ELF-1 (cell line): Measurements from ENCODE around the gene PGRMC2.
A peak's percentile ranks its signal among the peaks of the same experiment; 100 is the strongest.

Source experiments
- DNase-seq: peaks from one replicate; pipeline ENCODE4 v3.0.0-alpha.2; 2016; ENCODE audit warnings: low read depth, low spot score

PGRMC2 gene

DNA sequence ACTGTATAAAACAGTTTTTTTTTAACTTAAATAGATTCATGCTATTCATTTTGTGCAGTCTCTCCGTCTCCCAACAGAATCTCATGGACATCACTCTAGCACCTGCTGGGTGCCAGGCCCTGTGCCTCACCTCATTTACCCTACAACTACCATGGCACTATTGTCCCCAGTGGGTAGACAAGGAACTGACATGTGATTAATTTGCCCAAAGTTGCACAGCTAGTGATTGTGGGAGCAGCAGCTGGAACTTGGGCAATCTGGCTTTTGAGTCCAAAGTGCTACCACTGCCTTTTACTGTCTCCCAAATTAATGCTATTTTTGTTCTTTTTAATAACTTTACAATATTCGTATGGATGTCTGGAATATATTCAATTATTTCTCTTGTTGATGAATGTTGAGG is 11.2 kb upstream of the PGRMC2 start:
- no peak for DNase-seq

DNA sequence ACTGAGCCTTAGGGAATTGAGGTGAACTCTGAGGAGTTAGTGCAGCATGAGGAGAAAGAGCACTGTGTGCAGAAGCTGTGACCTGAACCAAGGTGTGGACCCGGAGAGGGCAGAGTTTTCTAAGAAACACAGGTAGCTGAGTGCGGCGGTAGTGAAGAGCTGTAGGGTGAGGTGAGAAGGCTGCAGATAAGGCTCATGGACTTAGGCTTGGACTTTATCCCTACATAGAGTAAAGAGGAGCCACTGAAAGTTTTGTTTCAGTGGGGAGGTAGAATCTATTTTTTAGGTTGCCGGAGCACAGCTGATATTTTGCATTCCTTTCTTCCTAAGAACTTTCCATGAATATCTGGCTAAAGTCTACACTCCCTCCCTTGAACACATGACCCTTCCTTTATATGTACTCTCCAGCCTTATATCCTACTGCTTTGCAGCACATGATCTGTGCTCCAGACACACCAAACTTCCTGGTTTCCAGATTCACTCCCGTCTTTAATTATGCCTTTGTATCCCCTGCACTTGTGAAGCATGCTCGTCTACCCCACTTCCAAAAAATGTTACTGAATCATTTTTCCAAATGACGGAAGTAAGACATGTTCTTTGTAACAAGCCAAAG is 10.6 kb upstream of the PGRMC2 start:
- no peak for DNase-seq

- peak; percentile 19 for DNase-seq
Observed at GRCh38 chr4:128295255-128295654, 7.6 kb upstream of the PGRMC2 start.

- DNase-seq, result no peak
Observed at GRCh38 chr4:128294464-128294863, 6.9 kb upstream of the PGRMC2 start.

- DNase-seq, result no peak
Observed at GRCh38 chr4:128292349-128292748, 4.7 kb upstream of the PGRMC2 start.

GRCh38 chr4:128291096-128291495 is 3.5 kb upstream of the PGRMC2 start:
- no peak for DNase-seq

DNA sequence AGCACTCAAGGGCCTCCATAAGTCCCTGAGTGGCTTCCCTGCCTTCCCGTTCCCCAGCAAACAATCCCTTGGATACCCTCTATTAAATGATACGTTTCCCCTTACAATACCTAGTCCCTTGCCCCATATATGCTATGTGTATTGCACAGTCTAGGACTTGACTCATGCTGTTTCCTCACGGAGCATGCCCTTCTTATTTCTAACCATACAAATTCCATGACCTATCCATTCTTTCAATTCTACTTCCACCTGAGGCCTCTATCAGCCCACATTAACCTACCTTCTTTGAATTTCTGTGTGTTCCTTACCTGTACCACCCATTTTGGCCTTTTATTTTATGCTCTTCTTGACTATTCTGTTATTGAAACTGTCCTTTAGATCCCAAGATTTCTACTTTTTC is 2.9 kb upstream of the PGRMC2 start:
- DNase-seq, result no peak

DNA sequence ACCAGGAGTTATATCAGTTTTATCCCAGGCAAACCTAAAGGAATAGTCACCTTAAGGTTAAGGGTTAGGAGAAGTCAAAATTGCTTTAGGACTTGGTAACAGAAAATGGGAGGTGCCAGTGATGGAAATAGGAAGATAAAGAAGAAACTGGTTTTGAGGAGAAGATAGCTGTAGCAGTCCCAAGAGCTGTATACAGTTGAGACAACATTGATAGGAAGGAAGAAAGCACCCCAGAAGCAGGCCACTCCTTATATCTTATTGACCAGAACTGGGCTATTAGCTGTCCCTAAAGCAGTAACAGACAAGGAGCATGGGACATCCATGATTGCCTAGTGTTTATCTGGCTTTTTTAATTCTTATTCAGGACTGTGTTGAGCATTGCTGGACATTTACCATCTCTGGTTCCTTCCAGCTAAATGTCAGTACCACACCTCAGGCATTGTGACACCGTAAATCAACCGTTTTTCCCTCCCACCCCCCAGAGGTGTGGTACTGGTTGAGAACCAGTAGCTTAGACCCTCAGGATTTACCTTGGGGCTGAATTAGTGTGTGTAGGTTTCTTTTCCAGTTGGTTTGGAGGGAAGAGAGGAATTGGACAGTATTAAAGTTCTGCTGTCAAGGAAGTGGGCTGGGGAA is 2.0 kb upstream of the PGRMC2 start:
- no peak for DNase-seq

- peak; percentile 68 for DNase-seq
Observed at GRCh38 chr4:128288689-128289106, 1.1 kb upstream of the PGRMC2 start.

DNA sequence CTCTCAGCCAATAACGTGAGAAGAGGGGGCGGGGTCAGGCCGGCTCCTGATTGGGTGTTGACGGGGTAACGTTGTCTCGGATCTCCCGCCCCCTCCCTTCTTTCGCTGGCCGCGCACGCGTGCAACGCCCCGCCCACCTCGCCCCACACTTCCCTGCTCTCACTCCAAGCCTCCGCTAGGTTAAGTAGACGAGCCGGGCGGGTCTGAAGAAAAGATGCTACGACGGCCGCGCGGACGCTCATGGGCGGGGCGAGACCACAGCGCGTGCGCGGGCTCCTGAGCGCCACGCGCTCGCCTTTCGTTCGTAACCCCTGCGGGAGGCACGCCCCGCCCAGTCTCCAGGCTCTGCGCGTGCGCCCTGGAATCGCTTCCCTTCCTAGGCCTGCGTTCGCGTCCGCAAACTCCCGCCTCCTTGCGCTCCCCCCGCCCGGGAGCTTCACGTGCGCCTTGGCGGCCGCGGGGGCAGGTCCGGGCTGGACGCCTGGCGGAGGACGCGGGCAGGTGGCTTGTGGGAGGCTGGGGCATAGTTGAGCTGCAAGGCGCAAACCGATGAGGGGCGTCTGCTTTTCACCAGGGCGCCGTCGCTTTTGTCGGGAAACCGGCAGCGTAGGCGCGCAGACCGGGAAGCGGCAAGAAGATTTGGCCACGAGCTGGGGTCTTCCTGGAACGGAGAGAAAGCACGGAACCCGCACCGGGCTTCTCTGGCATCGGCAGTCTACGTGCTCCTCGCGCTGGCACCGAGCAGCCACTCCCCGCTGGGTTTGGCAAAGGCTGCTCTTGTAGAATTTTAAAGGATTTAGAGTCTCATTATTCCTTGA is 467 bp upstream of the PGRMC2 start:
- peak; percentile 99 for DNase-seq

DNA sequence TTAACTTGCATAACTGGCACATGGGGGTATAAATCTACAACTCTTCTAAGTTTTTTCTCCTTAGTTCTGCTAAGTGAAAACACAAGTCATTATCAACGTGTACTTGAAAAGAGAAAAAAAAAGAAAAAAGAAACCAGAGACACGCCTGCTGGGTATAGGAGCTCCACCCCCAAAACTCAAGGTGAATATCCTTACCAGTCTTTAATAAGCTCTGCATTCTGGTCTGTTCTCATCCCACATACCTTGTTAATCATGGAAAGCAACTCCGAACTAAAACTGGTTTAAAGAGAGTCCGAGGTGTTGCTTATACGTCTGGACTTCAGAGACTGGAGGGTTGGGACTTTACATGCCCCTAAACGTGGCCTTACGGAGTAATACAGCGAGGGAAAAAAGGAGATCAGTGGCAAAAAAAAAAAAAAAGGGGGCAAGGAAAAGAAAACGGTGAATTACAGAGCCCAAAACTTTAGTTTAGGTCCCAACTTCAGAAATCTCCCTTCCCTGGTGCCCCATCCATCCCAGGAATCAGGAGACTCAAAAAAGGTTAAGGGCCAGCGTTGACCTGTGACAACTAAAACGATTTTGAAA is 1.0 kb downstream of the PGRMC2 start:
- peak; percentile 33 for DNase-seq

GRCh38 chr4:128285085-128285997 is 2.3 kb downstream of the PGRMC2 start:
- no peak for DNase-seq

- DNase-seq, result no peak
Observed at GRCh38 chr4:128284317-128284716, 3.3 kb downstream of the PGRMC2 start.

DNA sequence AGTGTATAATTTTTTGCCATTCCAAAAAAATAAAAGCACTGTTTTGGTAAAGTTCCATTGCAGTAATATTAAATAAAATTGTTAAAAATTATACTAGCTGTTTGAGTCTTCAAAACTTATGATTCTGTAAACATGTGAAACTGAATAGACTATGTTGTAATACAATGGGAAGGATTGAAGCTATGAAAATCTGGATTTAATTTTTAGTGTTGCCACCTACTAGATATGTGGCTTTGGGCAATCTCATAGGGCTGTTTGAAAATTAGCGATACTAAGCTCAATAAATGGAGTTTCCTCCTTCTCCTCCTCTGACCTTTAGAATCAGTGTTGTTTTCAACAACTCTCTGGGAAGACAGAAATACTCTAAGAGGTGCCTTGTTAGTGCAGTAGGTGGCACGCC is 4.5 kb downstream of the PGRMC2 start:
- no peak for DNase-seq

DNA sequence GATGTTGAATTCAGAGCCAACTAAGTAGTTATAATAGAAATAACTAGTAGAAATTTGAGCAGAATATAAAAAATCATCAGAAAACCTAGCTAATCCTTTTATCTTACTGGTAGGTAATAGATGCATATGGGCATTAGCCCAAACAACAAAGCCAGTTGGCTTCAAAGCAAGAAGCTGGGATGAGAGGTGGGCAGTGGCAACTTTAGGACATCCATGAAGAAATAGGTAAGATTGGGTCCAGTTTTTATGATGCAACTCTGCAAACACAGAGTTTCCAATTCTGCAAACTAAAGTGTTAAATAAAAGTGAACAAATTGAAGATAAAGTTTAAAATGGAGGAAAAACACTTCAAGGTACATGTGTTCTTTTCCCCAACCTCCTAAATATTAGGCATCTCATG is 5.1 kb downstream of the PGRMC2 start:
- DNase-seq, result no peak

DNA sequence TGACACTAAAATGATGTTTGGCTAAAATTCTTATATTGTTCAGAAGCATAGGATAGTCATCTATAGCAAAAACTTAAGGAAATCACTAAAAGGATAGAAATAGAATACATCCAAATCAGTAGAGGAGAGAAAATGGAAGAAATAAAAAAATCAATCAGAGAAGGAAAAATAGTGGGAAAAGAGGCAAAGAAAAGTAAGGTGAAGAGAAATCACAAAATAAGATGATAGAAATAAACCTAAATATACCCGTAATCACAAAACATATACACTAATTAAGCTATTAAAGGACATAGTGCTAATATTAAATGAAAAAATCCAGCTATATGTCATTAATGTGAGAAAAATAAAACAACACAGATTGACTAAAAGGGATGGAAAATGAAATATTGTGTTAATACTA is 6.3 kb downstream of the PGRMC2 start:
- no peak for DNase-seq

DNA sequence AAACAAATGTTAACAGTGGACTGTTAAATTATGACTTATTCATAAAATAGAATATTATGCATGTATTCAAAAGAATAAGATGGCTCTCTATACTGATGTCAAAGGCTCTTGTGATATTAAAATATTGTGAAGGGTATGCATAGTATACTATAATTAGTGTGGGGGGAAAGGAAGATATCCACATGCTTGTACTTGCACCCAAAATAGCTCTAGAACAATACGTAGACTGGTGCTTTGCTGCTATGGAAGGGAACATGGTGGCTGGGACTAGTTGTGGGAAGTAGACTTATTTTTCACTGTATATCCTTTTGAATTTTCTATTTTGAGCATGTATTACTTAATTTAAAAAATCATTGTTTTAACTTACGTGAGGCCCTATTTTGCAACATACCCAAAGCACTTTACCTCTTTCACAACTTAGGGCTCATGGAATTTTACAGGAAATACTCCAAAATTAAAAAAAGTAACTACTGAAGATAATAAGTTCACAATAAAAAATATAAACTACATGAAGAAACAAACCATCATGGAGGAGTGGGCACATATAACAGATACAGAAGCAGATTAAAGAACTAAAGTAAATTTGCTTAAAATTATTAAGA is 7.9 kb downstream of the PGRMC2 start:
- DNase-seq, result no peak

DNA sequence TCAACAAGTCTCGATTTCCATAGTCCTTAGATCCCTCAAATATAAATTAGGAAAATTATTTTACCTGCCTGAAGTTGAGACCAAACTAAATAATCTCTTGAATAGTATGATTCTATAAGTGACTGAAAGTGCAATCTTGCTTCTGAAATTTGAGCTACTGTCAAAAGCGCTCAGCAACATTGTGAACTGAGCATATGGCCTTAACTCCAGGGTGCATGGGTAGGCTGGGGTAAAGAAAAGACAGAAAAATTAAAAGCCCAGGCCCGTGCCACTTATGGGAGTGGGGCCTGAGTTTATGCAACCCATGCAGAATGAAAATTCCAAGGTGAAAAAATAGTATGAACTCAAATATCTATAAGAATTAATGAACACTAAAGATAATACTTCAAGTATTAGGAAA is 9.8 kb downstream of the PGRMC2 start:
- no peak for DNase-seq

DNA sequence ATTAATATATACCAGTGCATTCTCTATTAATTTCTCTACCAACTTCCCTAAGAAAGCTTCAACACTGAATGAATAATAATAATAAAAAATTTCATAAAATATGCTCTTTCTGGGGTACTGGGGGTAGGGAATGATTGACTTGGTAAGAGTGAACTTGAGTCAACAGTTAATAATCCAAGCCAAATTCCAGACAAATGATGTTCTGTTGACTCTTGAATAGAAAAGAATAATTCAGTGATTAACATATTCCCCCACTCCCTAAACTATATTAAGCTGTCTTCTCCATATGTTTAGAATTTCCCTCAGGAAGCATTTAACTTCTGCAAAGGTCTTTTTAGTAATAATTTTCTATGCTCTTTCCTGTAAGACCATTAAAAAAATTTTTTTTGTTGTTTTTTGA is 12.3 kb downstream of the PGRMC2 start:
- no peak for DNase-seq

DNA sequence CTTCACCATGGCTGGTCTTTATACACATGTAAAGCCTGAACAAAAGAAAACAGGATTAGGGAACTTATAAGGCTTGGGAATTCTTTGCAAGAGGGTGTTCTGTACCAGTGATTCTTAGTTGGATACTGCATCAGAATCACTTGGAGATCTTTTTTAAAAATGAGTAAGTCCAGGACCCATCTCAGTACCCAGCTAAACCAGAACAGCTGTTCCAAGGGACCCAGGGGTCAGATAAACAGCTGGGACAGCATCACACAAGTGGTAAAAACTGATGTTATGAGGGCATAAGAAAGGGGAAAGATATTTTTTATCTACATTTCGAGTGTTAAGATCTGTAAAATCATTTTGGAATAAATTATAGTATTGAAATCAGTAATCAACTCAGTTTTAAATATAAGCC is 16.1 kb downstream of the PGRMC2 start:
- no peak for DNase-seq

- DNase-seq, result no peak
Observed at GRCh38 chr4:128268970-128269369, 18.6 kb downstream of the PGRMC2 start.
